HG03354 (cell line): ENCODE measurements around the gene PSMB7.

Experiments
- ATAC-seq: cut with Tn5 transposase; IDR thresholded peaks from one replicate; pipeline ENCODE4 v1.9.1; 2021; ENCODE audit warnings: mild to moderate bottlenecking; ENCODE audit not compliant: unreplicated experiment, poor library complexity, severe bottlenecking

The PSMB7 gene

DNA sequence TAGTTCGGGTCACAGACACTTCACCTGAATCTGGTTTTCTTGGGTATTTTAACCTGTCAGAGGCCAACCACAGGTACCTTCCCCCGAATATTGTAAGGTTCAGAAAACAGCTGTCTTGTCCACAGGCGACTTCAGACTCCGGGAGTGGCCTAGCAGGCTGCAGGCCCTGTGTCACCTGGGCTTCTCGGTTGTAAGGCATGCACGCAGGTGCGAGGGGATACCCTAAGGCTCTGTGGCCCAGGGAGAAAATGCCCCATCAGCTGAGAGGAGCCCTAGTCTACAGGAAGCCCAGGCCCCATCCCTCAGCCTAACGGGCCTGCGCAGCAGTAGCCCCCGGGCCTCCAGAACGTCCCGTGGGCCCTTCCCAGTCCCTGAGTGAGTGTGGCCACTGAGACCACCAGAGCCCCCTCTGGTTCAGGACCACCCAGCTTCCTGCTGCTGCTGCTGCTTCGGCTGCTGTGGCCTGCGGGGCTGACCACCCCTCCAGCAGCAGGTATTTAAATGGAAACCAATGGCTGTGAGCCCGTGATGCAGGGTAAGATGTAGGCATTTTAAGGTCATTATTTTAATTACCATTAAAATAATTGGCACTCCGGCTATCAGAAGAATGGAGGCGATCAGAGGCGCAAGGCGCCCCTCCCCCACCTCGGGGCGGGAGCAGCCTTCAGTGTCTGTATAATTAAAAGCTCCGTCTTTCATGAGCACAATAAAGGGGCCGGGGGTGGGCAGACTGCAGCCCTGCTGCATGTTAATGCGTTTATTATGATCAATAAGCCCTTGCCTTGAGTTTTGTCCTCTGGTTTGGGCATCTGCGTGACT, 65.4 kb downstream of the PSMB7 start:
- no peak for ATAC-seq

DNA sequence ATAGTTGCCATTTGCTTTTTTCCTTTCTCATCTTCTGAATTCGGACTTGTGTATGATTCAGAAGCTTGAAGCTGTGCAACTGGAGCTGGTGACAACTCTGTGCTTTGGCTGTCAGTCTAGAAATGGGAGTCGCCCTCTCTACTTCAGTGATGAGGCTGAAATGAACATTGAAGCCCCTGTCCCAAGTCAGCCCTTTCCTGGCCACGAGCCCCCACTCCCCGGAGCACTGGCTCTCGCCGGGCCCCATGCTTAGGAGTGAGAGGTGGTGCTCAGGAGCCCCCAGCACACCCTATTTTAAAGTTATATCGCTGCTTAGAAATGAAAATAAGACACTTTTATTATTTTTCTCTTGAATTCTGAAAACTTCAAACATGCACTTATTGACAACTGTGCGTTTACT, 66.0 kb downstream of the PSMB7 start:
- ATAC-seq: no peak

DNA sequence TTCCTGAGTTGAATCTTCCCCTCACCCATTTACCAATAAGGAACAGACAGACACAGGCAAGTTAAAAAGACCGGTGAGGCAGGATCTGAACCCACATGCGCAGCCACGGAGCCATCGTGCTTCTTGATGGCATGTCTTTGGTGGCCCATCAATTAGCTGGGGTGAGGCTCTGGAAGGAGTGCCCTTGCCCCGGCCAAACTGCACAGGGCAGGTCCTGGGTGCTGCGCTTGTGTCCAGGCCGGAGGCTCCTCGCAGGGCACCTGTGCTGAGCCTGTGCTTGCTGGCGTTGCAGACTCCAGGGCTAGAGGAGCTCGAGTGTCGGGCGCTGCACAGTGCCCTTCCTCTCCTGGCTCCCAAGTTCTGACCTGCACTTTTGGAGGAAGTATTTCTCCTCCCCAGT, 66.4 kb downstream of the PSMB7 start:
- ATAC-seq: no peak

DNA sequence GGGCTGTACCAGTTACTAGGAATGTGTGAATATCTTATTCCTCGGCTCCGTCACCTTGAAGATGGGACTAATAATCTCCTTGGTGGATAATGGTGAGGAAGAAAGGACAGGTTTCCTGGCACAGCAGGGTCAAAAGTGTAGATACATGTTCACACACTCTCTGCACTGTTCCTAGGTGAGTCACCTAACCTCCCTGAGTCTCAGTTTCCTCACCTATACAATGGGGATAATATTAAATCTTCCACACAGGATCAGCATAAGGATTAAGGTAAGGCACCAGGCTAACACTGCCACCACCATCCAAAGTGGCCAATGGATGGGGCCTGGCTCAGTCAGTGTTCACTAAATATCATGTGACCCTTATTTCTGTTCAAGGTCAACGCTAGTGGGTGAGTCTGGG, 66.9 kb downstream of the PSMB7 start:
- ATAC-seq: no peak

DNA sequence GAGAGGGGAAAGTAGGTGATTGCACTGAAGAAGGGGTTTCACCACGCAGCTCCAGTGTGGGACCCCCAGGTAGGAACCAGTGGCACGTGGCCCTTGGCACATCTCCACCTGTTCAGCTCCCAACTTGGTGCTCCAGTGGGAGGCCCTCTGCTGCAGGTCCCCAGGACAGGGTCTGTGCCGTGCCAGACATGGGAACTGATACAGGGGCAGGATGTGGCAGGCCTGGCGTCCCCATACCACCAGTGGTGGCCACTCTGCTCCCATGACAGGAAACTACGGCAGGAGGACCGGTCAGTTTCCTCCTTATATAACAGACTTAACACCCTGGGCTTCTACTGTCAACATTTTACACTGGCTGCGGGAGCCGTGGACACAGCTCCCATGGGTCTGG, 67.3 kb downstream of the PSMB7 start:
- no peak for ATAC-seq

DNA sequence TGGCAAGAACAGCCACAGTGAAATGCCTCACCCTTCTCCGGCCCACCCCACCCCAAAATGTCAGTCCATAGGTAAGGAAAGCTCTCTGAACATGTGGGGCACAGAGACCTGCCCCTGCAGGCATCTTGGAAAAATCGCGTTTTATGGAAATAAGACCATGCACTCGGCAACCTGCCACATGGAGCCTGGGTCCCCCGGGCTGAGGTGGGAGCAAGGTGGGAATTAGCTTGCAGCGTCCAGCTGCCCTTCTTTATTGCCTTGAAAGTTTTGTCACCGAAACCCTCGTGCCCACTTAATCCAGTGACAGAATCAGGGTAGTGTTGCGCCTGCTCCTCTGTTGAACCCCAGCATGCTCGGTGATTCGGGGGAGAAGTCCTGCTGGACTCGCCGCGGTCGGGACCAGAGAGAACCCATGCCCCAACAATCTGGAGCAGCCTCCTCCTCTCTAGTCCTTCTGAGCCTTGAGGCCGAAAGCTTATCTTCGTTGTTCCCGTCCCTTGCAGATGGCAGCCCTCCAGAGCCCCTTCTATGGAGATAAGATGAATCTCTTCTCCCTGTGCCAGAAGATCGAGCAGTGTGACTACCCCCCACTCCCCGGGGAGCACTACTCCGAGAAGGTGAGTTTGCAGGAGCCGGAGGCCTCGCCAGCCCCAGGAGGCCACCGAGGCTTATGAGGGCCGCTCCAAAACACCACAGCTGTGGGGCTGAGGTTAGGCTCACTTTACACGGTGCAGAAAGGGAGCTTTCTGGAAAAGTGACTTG, 67.9 kb downstream of the PSMB7 start:
- no peak for ATAC-seq

DNA sequence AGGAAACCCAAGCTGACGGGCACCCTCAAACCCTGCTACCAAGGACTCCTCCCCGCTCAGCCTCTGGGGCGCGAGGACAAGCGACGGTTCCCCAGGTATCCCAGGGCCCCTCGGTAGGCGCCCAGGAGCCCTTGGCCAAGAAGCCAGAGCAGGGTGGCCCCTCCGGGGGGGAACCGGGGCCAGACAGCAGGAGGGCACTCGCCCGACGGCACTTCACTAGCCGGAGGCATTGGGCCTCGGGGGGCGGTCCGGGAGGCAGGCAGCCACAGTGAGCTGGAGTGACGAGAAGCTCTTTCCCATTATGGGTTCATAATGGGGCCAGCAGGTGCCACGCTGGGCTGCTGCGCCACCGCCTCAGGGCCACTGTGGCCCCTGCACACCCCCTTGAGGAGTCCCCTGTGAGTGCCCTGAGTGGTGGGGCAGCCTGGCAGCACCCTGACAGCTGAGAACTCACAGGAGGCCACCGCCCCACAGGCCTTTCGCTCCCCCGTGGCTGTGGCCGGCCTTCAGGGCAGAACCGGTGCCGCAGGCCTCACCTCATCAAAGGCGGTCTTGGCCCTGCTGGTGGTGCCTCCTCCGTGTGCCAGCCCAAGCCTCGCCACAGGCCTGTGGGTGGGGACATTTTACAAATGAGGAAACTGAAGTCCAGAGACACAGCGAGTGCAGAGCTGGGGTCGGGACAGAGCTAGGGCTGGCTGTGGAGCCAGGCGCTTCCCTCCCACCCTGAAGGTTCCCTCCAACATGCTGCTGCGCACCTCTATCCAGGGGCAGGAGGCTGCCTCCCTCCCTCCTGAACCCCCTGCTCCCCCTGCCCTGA, 68.7 kb downstream of the PSMB7 start:
- ATAC-seq: no peak

DNA sequence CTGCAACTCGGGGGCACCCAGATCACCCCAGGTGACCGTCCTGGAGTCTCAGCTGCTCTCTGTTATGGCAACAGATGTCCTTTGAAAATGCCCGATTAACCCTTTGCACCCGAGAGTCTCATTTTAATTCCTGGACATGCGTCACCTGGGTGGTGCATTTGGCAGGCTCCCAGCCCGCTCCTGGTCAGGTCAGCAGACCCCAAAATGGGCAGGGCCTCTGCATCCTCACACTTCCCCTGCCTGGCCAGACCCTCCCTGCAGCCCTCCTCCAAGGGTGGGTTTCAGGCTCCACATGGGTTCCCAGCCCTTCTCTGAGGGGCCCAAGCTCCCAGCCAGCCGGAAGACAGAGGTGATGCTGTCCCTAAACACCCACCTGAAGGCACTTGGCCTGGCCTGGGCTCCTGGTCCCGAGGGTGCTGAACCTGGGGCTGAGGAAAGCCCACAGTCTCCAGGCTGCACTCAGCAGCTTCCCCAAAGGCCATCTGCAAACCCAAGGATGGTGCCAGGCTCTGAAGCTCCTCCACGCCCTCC, 69.4 kb downstream of the PSMB7 start:
- no peak for ATAC-seq

DNA sequence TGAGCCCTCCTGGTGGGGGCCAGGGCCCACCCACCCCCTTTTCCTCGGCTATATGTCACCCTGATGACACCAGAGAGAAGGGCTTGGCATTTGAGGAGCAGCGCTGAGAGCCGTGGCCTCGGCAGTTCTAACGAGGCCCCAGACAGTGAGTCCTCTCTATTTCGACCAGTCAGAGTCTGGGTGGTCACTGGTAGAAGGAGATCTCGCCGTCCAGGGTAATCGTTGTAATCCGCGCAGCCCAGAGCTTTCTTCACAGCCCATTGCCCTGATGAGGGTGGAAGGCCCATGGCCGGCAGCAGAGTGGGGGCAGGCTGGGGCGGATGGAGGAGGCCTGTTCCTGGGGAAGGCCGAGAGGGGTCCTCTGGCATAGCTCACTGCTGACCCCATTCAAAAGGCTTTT, 70.2 kb downstream of the PSMB7 start:
- ATAC-seq: no peak

DNA sequence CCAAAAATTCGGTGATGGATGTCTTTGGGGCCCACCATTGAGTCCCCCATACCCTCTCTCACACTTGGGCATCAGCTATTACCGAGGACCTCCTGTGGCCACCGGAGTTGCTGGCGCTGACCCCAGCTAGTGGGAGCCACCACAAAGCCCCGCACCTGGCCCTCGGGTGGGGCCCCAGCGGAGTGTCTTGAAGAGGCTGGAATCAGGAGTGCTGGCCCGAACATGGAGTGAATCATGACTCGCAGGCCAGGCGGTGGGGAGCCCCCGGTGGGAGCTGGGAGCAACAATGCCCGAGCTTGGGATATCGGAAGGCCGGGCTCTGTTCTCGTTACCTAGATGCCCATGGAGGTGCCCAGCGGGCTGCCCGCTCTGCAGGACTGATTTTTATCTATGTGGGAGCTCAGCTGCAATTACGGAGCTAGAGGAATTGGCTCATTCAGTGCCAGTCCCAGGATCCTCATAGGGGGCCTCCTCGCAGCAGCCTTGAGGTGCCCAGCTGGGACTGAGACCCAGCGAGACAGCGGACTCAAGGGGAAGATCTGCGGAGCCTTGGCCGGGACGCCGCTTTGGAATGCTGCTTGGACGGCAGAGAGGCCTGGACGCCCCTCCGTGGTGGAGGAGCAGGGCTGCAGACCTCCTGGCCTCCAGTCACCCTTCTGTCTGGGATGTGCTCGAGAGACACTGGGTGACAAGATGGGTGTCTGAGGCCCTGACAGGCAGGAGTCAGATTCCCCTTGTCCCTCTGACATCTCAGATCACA, 70.8 kb downstream of the PSMB7 start:
- no peak for ATAC-seq

DNA sequence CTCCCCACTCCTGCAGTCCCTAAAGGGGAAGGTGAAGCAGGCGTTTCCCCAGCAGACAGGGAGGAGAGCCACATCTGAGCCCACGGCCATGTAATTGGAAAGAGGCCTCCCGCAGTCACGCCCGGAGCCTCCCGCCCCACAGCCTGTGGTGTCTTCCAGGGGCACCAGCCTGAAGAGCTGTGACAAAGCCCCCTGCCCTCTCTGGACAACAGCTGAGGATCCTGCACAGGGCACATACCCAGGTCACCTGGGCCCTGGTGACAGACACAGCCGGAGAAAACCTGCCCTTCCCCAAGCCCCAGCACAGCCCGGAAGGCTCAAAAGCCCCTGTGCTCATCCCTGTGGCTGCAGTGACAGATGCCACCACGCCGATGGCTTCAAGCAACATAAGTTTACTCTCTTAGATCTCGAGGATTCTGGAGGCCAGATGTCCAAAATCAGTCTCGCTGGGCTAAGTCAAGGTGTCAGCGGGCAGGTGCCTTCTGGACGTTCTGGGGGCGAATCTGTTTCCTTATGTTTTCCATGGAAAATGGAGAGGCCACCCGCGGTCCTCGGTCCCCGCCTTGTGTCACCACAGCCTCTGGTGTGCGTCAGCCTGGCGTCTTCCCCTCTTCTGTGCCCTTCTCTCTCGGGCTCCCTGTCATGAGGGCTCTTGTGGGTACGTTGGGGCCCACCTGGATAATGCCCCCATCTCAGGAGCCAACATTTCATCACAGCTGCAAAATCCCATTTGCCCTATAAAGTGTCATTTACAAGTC, 71.5 kb downstream of the PSMB7 start:
- ATAC-seq: no peak

DNA sequence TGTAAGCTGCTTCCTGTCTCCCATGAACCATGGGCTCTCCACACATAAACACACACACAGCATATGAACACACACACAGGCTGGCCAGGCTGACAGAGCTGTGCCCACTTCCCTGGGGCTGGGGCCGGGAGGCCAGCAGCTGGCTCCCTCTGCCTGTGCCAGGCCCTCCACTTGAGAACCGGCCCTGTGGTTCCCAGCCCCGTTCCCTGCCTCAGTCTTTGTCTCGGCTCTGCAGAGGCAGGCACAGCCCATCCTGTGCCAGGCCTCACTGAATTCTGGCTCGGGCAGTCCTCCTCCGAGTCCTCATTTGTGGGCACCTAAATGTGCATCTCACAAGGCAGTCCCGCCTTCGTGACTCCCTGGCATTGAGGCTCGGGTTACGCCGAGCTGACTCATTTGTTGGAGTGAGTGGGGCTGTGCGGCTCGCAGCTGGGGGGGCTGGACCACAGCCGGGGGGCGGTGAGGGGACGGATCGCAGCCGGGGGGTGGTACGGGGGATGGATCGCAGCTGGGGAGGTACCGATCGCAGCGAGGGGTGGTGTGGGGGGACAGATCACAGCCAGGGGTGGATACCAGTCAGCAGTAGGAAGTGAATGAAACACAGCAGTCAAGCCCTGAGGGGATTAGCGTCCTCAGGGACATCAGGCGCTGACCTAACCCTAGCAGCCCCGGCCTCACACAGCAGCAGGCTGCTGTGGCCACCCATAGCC, 72.3 kb downstream of the PSMB7 start:
- ATAC-seq: no peak

DNA sequence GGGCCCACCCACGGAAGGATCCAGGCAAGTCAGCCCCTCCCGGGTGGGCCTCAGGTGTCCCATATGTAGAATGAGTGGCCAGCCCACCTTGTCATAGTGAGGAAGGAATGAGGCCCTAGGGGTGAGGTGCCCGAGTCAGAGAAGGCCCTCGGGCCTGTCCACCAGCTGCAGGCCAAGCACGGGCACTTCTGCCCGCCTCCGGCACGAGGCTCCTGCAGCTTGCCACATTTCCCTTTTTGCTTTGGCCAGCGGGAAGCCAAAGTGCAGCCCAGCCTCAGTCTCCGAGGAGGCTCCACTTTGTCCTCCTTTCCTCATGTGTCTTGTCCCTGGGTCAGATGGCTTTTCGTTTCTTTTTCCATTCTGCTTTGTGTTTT, 72.9 kb downstream of the PSMB7 start:
- no peak for ATAC-seq

DNA sequence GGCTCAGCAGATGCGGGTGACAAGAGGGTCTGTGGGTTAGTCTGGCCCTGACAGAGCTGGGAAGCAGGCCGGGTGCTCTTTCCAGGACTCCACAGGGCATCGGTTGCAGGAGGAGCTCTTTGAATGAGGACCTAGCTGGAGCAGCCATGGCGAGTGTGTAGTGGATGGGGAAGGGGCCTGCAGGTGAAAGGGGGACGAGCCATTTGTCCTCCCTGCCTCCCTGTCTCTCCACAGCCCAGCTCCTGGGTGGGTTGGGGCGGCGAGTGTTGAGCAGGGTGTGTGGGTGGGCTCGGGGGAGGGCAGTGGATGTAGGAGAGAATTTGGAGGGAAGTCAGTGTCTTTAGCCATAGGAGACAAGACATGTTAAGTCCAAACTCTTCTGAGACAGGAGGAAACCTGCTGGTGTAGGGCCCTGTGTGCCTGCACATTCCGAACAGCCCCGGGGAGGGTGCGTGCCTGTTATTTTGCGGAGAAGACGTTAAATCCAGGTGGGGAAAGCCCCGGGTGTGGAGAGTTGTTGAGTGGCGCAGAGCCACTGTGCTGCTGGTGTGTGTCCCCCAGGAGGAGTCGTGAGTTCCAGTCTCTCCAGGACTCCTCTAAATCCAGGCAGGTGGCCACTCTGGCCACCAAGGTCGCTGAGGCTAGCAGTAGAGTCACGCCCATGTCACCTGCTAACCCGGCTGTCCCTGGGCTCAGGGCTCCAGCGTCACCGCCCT, 73.6 kb downstream of the PSMB7 start:
- ATAC-seq: no peak

DNA sequence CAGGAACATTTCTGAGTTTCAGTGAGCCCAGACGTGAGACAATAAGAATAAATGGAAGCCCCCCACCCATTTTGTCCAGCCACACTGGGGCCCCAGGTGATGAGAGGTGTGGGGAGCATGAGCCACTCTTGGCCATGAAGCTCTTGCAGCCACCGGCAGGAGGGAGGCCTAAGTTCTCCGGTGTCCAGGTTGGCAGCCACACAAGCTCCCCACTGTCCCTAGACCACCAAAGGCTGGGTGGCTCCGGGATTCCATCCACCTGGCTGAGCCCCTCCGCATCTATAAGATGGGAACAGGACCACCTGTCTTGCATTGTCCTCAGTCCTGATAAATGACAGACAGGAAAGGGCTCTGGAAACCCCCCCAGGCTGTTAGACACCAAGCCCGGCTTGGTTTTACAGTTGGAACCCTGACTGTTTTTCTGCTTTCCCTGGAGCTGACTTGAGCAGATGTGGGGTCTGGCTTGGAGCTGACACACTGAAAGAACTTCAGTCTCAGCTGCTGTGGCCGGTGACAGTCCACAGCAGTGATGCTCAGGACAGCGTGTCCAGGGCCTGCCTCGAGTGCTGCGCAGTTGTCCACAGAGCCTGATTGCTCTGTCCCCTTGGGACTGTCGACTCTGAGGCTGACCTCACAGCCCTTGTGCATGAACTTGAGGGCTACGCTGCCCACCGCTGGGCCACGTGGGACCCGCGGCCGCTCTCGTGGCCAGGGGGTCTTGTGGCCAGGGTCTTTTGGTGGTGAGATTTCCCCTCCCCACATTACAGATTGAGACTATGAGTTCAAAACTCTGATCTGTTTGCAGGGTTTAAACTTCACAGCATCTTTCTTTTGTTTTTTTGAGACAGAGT, 74.8 kb downstream of the PSMB7 start:
- no peak for ATAC-seq

DNA sequence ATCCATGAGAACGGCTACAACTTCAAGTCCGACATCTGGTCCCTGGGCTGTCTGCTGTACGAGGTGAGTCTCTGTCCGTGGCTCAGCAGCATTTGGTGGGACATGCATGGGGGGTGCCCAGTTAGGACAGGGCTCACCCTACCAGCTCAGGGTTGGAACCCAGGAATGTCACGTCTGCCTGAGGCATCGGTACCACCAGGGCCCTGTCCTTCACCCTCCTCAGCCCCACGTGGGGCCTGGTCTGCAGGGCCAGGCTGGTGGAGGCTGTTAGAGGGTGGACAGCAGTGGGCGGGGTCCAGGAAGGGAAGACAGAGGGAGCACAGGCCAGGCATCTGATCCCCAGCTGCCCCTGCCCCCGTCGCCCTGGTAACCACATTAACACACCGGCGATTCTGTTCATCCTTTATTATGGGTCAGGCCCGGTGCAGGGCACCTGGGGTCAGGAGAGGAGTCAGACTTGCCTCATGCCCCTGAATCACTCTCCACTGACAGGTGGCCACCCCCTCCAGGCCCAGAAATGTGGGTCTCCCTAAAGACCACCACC, 75.6 kb downstream of the PSMB7 start:
- ATAC-seq: no peak

DNA sequence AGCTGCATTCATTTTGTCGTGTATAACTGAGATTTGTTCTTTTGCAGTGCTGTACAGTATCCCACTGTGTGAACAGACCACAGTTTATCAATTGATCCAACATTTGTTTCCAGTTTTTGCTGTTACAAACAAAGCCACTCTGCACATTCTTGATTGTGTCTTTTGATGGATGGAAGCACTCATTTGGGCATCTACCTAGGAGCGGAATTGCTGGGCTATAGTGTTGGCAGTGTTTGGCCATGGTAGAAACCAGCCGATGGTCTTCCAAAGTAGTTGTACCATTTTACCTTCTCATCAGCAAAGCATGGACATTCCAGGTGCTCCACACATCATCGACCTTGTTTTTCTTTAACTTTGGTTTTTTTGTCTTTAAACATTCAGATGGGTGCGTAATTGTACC, 77.7 kb downstream of the PSMB7 start:
- ATAC-seq: no peak
